Stimulated activated CD8-positive, alpha-beta memory T cell treated with anti-CD3 and anti-CD28 coated beads, Interleukin-7, amount 100 ng/mL, for 48 hours (primary cell): ENCODE measurements around the gene SH2D3A.
A peak's percentile ranks its signal among the peaks of the same experiment; 100 is the strongest.
"Not testable (repeated sequence)": the region's sequence is repeated elsewhere in the genome, so short reads cannot be mapped to it uniquely, and the experiment has no call there.

Experiments used
- DNase-seq, 2 donors: peaks; one replicate each; pipeline ENCODE4 v3.0.0-alpha.2; 2020; ENCODE audit warnings: low read depth in 1 of 2; ENCODE audit errors: extremely low read depth in 1 of 2

The SH2D3A gene

DNA sequence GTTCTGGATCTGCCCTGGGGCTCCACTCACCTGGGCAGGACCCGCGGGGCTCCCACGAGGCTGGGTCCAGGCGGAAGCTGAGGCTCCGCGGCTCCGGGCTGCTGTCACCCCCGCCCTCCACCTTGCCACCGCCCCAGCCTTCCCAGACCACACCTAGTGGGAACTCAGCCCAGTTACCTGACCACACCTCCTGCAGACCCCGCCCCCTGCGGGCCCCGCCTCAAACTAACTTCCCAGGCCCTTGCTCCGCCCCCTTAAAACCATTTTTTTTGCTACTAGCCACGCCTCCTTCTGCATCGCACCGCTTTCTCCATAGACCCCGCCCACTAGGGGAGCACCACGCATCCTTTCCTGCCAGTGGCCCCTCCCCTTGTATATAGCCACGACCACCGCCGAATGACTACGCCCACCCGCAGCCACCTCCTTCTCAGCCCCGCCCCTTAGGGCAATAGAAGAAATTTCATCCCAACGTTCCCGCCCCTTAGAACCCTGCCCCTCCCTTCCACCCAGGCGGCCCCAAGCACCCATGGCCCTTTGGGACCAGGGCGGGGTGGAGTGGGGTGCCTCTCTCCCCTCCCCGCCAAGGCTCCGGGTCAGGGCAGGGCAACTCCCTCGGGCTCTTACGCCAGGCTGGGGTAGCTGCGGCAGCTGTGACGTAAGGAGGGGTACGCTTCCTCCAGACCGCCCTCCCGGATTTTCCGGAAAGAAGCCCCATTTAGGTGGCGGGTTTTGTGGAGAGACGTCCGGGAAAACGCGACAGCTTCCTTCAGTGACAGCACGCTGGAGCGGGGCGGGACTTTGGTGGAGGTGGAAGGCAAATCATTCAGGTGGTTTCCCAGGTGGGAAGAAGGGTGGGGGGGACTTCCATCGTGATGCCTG, at the start of gene SH2D3A:
TSS of gene SH2D3A (minus strand) at position 79 of the 879 bp plus-strand sequence. CDS start 3,687 bp downstream, outside the sequence.
- peak; percentile 81 to 93 for DNase-seq

DNA sequence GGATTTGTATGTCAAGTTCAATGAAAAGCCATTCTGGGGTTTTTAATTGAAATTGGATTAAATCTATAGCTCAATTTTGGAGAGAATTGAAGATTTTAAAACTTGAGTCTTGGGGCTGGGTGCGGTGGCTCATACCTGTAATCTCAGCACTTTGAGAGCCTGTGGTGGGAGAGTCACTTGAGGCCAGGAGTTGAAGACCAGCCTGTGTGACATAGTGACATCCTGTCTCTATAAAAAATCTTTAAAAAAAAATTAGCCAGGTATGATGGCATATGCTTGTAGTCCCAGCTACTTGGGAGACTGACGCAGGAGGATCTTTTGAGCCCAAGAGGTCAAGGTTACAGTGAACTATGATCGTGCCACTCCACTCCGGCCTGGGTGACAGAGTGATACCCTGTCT, 46.4 kb upstream of the SH2D3A start:
- no peak for DNase-seq

GRCh38 chr19:6812612-6813011, 45.4 kb upstream of the SH2D3A start:
- DNase-seq: no peak

DNA sequence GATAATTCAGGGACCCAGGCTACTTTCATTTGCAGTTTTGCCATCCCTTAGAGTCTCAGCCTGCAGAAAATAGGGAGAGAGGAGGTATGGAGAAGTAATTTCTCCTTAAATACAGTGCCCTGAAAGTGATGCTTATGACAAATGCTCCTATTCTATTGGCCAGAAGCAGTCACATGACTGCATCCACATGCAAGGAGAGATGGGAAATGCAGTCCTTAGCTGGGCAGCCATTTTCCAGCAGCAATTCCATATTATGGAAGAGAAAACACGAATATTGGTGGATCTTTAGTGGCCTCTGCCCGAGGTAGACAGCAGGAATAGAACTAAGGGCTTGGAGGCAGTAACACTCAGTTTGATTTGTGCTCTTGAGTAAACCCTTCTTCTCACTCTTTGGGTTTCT, 44.7 kb upstream of the SH2D3A start:
- no peak for DNase-seq

GRCh38 chr19:6811378-6811777, 44.1 kb upstream of the SH2D3A start:
- DNase-seq: no peak

- DNase-seq: no peak
Measured at GRCh38 chr19:6809262-6809661, 42.0 kb upstream of the SH2D3A start.

GRCh38 chr19:6808494-6808893, 41.3 kb upstream of the SH2D3A start:
- DNase-seq: no peak

DNA sequence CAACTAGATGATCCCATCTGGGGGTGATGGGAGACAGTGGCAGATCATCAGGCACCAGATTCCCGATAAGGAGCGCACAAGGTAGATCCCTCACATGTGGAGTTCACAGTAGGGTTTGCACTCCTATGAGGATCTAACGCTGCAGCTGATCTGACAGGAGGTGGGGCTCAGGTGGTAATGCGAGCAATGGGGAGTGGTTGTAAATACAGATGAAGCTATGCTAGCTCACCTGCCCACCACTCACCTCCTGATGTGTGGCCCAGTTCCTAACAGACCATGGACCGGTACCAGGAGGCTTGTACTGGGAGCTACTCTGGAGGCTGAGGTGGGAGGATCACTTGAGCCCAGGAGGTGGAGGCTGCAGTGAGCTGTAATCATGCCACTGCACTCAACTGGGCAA, 40.1 kb upstream of the SH2D3A start:
- DNase-seq: no peak

DNA sequence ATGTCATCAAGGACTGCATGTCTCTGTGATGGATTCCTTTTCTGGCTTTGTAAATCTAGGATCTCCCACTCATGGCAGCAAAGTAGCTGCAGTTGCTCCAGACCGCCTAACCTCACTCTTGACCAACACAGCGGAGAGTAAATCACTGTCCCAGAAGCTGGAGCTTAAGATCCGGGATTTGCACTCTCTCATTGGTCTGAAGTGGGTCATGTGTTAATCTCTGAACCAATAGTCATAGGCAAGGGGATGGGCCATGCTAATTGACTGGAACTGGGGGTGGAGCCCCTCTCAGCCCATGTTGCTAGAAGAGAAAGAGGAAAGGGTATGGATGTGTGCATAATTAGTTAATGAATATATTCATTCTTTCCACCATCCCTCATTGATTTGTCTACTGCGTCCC, 39.3 kb upstream of the SH2D3A start:
- no peak for DNase-seq

- no peak for DNase-seq
Measured at GRCh38 chr19:6803036-6803404, 35.8 kb upstream of the SH2D3A start.

DNA sequence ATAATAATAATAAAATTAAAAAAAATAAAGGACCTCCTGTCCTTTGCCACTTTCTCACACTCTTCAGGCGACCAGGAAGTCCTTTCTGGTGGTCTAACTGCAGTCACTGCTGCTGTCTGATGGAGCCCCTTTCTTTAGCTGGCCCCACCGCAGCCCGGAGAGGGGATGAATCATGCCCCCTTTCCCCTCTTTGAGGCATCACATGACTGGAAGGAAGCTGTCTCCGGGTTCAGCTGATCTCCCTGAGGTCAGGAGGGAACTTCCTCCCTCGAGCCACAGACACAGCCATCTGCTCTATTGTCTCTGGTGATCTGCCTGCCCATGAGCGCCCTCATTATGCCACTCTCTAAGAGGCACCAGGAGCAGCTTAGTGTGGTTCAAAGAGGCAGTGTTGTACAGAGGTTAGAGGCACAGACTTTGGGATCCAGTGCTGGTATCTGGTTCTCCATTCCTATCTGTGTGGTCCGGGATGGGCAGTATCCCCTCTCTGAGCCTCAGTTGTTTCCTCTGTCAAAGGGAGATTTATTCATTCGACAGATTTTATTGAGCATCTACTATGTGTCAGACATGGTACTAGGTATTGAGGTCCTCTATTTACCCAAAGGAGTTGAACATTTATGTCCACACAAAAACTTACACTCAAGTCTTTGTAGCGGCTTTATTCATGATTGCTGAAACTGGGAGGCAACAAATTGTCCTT, 35.3 kb upstream of the SH2D3A start:
- peak; percentile 69 to 88 for DNase-seq

- DNase-seq: peak; percentile 63 to 80
Measured at GRCh38 chr19:6801485-6802086, 34.4 kb upstream of the SH2D3A start.

- DNase-seq: no peak
Measured at GRCh38 chr19:6800991-6801484, 33.8 kb upstream of the SH2D3A start.

DNA sequence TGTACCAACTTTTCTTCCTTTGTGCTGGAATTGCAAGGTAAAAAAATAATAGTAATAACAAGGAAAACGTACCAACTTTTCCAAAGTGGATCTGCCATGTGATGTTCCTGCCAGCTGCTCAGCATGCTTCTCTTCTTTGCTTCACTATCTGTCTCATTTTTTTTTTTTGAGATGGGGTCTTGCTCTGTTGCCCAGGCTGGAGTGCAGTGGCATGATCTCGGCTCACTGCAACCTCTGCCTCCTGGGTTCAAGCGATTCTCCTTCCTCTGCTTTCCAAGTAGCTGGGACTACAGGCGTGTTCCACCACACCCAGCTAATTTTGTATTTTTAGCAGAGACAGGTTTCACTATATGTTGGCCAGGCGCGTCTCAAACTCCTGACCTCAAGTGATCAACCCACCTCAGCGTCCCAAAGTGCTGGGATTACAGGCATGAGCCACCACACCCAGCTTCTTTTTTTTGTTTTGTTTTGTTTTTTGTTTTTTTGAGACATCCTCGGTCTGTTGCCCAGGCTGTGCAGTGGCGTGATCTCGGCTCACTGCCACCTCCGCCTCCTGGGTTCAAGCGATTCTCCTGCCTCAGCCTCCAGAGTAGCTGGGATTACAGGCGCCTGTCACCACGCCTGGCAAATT, 33.0 kb upstream of the SH2D3A start:
- DNase-seq: not testable (repeated sequence)

- DNase-seq: no peak
Measured at GRCh38 chr19:6797646-6798045, 30.4 kb upstream of the SH2D3A start.

DNA sequence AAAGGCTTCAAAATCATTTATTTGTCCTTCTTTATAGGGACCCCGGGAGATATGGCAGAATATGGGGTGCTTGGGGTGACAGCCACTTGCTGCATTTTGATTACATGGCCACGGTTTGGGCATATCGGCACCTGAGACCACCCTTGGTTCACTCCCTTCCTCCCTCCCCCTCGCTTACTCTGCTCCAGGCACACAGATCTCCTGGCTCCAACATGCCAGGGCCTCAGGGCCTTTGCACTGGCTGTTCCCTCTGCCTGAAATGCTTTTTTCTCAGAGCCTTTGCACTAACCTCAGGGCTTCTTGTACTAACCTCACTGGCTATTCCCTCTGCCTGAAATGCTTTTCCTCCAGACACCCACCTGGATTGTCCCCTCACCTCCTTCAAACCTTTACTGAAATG, 29.0 kb upstream of the SH2D3A start:
- no peak for DNase-seq

- no peak for DNase-seq
Measured at GRCh38 chr19:6794686-6795431, 27.6 kb upstream of the SH2D3A start.

GRCh38 chr19:6793973-6794372, 26.7 kb upstream of the SH2D3A start:
- no peak for DNase-seq

DNA sequence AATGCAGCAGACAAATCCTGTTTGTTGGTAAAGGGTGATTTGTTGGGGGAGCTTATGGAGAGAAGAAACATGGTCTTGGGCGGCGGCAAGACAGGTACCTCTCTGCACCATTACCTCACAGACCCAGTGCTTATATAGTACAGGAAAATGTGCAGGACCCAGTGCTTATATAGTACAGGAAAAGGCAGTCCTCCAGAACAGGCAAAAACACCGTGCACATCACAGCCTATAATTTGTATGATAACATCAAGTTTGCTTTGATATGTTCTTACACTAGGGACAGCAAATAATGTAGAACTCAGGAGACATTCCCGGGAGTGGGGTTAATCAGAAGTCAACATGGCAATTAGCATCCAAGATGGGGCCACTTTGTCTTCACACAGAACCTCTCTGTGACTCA, 26.2 kb upstream of the SH2D3A start:
- DNase-seq: no peak

DNA sequence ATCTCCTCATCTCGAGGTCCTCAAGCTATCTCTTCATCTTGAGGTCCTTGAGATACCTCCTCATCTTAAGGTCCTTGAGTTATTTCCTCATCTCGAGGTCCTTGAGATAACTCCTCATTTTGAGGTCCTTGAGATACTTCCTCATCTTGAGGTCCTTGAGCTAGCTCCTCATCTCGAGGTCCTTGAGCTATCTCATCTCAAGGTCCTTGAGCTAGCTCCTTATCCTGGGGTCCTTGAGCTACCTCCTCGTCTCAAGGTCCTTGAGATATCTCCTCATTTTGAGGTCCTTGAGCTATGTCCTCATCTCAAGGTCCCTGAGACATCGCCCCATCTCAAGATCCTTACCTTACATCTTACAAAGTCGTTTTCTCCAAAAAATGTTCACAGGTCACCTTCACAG, 24.0 kb upstream of the SH2D3A start:
- DNase-seq: no peak
